ENCODE measurements around the gene CD1B. TPM values are rescaled to one million over a fixed set of nuclear protein-coding genes. Genes with fewer than 3 reads are reported as not detected.
"Not testable (repeated sequence)": the region's sequence is repeated elsewhere in the genome, so short reads cannot be mapped to it uniquely, and the experiment has no call there.

The CD1B gene
- total RNA-seq (under 1 TPM in 1 of 6 donors, not detected in 5; 0.19 TPM), polyA plus RNA-seq (not detected)

- FAIRE-seq (no peak), DNase-seq (no peak), ATAC-seq (no peak)
- Histone ChIP-seq H3K27me3 (no peaks in the 10 kb centered on the region), H3K36me3 (no peaks in the 10 kb centered on the region), H3K4me1 (no peaks in the 10 kb centered on the region), H3K27ac (no peak within 1 kb of the TSS), H3K4me3 (no peak within 1 kb of the TSS), H3K9me3 (no peaks in the 10 kb centered on the region)
- TF ChIP-seq CTCF (IDR thresholded peaks at IDR 0.05), result no peak
- 66 to 80% methylated on average over 2 of the region's 2 CpGs for WGBS, 2 donors
- intact Hi-C loops (cut with DNase I), result no loop called here
These were observed at the start of gene CD1B for GRCh38 chr1:158331481-158332150. Gene CD1B, minus strand, starts transcription at chr1:158331531. Its CDS starts 108 bp downstream, at chr1:158331423.

- FAIRE-seq (no peak), ATAC-seq (no peak), DNase-seq (no peak)
- intact Hi-C loops (cut with DNase I), result no loop called here
- no peaks in the 10 kb centered on the region for H3K9me3 ChIP-seq
- no peak overlapping the region for H3K4me3 ChIP-seq
- TF ChIP-seq CTCF (IDR thresholded peaks at IDR 0.05), result no peak
- no peaks in the 10 kb centered on the region for H3K36me3 ChIP-seq
- 57 to 68% methylated on average over 1 of the region's 1 CpG for WGBS, 2 donors
- H3K27me3 ChIP-seq, result no peaks in the 10 kb centered on the region
- no peak overlapping the region for H3K27ac ChIP-seq
- no peaks in the 10 kb centered on the region for H3K4me1 ChIP-seq
These were observed 43.5 kb upstream of the CD1B start for GRCh38 chr1:158374860-158375259.

GRCh38 chr1:158374101-158374500 lies 42.8 kb upstream of the CD1B start:
- ATAC-seq; FAIRE-seq; H3K36me3 ChIP-seq; H3K4me1 ChIP-seq; H3K4me3 ChIP-seq; H3K27me3 ChIP-seq; intact Hi-C loops (cut with DNase I); H3K27ac ChIP-seq; H3K9me3 ChIP-seq: not testable (repeated sequence)
- DNase-seq, result peak in 1 of 6 donors; percentile 34
- 86 to 91% methylated on average over 23 to 25 of the region's 25 CpGs for WGBS, 2 donors

GRCh38 chr1:158371188-158371953 lies 40.0 kb upstream of the CD1B start:
- intact Hi-C loops (cut with DNase I), result no loop called here
- ATAC-seq (no peak), DNase-seq (no peak), FAIRE-seq (no peak)
- TF ChIP-seq CTCF (IDR thresholded peaks at IDR 0.05), result no peak
- 47 to 54% methylated on average over 6 of the region's 6 CpGs for WGBS, 2 donors
- Histone ChIP-seq H3K9me3 (no peaks in the 10 kb centered on the region), H3K4me1 (no peaks in the 10 kb centered on the region), H3K36me3 (no peaks in the 10 kb centered on the region), H3K27ac (no peak overlapping the region), H3K27me3 (no peaks in the 10 kb centered on the region), H3K4me3 (no peak overlapping the region)

- no peak for FAIRE-seq
- TF ChIP-seq CTCF (IDR thresholded peaks at IDR 0.05), result no peak
- H3K36me3 ChIP-seq, result no peaks in the 10 kb centered on the region
These were observed 35.5 kb upstream of the CD1B start for GRCh38 chr1:158366783-158367182.

More at GRCh38 chr1:158366783-158367182, 35.5 kb upstream of the CD1B start:
- ATAC-seq (no peak), DNase-seq (no peak)
- Histone ChIP-seq H3K27me3 (no peaks in the 10 kb centered on the region), H3K27ac (no peak overlapping the region), H3K9me3 (no peaks in the 10 kb centered on the region), H3K4me1 (no peaks in the 10 kb centered on the region), H3K4me3 (no peak overlapping the region)
- intact Hi-C loops (cut with DNase I), result no loop called here
